Measurements from ENCODE around the gene KCNK3. TPM values are rescaled to one million over a fixed set of nuclear protein-coding genes. Genes with fewer than 3 reads are reported as not detected.

Gene KCNK3
- 26.8 TPM for total RNA-seq
- long read RNA-seq, full-length matches to known transcripts: 110 of 168 reads
- long read RNA-seq, partial matches to known transcripts: 0 of 168 reads
- long read RNA-seq, other reads (novel, unspliced or antisense): 58 of 168 reads

GRCh38 chr2:26692279-26692896 lies at the start of gene KCNK3:
TSS of gene KCNK3 (plus strand) at chr2:26692722. CDS start at chr2:26692876, 154 bp downstream.
- intact Hi-C loops (cut with DNase I): no loop called here
- no peaks in the 10 kb centered on the region for H3K36me3 ChIP-seq
- peaks cover 11% of the 10 kb centered on the region for H3K4me1 ChIP-seq
- H3K9me3 ChIP-seq: no peaks in the 10 kb centered on the region
- peak within 1 kb of the TSS; percentile 44 for H3K4me3 ChIP-seq
- TF ChIP-seq CTCF (IDR thresholded peaks at IDR 0.05): no peak
- peak within 1 kb of the TSS; percentile 71 for H3K27ac ChIP-seq
- ATAC-seq (peak; percentile 85 to 86), DNase-seq (peak; percentile 68)
- peaks cover 51% of the 10 kb centered on the region for H3K27me3 ChIP-seq (ENCODE audit: low read depth)

GRCh38 chr2:26644188-26644835 lies 48.2 kb upstream of the KCNK3 start:
- DNase-seq (no peak), ATAC-seq (no peak)
- peaks cover 11% of the 10 kb centered on the region for H3K4me1 ChIP-seq
- no peaks in the 10 kb centered on the region for H3K27me3 ChIP-seq (ENCODE audit: low read depth)
- no peaks in the 10 kb centered on the region for H3K36me3 ChIP-seq
- no peaks in the 10 kb centered on the region for H3K9me3 ChIP-seq
- H3K4me3 ChIP-seq: no peak overlapping the region
- intact Hi-C loops (cut with DNase I): no loop called here
- H3K27ac ChIP-seq: no peak overlapping the region
- TF ChIP-seq CTCF (IDR thresholded peaks at IDR 0.05): no peak

GRCh38 chr2:26645762-26646161 lies 46.8 kb upstream of the KCNK3 start:
- Histone ChIP-seq H3K27me3 (ENCODE audit: low read depth) (no peaks in the 10 kb centered on the region), H3K9me3 (no peaks in the 10 kb centered on the region), H3K36me3 (no peaks in the 10 kb centered on the region), H3K4me1 (peaks cover 4% of the 10 kb centered on the region), H3K4me3 (no peak overlapping the region), H3K27ac (no peak overlapping the region)
- TF ChIP-seq CTCF (IDR thresholded peaks at IDR 0.05): no peak
- ATAC-seq (no peak), DNase-seq (no peak)
- intact Hi-C loops (cut with DNase I): no loop called here

- no peak for TF ChIP-seq CTCF (IDR thresholded peaks at IDR 0.05)
- Histone ChIP-seq H3K27ac (no peak overlapping the region), H3K4me1 (peaks cover 4% of the 10 kb centered on the region), H3K4me3 (no peak overlapping the region), H3K27me3 (ENCODE audit: low read depth) (no peaks in the 10 kb centered on the region), H3K36me3 (no peaks in the 10 kb centered on the region), H3K9me3 (no peaks in the 10 kb centered on the region)
- DNase-seq (no peak), ATAC-seq (no peak)
- intact Hi-C loops (cut with DNase I): no loop called here
These were observed 45.4 kb upstream of the KCNK3 start for GRCh38 chr2:26646986-26647672.

GRCh38 chr2:26647981-26648380 lies 44.5 kb upstream of the KCNK3 start:
- H3K4me1 ChIP-seq: peaks cover 13% of the 10 kb centered on the region
- no peaks in the 10 kb centered on the region for H3K27me3 ChIP-seq (ENCODE audit: low read depth)
- intact Hi-C loops (cut with DNase I): no loop called here
- DNase-seq (no peak), ATAC-seq (no peak)
- H3K27ac ChIP-seq: no peak overlapping the region
- no peaks in the 10 kb centered on the region for H3K36me3 ChIP-seq
- no peaks in the 10 kb centered on the region for H3K9me3 ChIP-seq
- no peak for TF ChIP-seq CTCF (IDR thresholded peaks at IDR 0.05)
- no peak overlapping the region for H3K4me3 ChIP-seq
